ENCODE results near the gene PDGFRB.

PDGFRB gene

DNA sequence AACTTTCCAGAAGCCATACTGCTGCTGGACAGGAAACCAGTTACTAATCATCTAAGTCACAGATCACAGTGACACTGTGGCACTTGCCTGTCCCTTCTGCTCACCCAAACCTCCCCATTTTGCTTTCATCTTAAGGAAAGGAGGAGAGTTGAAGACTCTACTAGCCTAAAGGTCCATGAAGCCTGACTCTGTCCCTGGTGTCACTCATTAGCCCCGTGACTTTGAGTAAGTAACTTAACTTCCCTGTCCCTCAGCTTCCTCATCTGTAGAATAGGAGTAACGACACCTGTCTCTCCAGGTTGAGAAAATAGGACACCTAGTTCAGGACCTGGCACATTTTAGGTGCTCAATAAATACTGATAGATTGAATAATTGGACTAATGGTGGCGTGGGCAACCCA lies 33.7 kb upstream of the PDGFRB start:
- H3K4me3 ChIP-seq (ENCODE audit: control insufficient read depth, low read depth, low read length): no peak overlapping the region
- DNase-seq (ENCODE audit: low read depth): no peak
- TF ChIP-seq, protein P1, sequence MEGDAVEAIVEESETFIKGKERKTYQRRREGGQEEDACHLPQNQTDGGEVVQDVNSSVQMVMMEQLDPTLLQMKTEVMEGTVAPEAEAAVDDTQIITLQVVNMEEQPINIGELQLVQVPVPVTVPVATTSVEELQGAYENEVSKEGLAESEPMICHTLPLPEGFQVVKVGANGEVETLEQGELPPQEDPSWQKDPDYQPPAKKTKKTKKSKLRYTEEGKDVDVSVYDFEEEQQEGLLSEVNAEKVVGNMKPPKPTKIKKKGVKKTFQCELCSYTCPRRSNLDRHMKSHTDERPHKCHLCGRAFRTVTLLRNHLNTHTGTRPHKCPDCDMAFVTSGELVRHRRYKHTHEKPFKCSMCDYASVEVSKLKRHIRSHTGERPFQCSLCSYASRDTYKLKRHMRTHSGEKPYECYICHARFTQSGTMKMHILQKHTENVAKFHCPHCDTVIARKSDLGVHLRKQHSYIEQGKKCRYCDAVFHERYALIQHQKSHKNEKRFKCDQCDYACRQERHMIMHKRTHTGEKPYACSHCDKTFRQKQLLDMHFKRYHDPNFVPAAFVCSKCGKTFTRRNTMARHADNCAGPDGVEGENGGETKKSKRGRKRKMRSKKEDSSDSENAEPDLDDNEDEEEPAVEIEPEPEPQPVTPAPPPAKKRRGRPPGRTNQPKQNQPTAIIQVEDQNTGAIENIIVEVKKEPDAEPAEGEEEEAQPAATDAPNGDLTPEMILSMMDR (IDR thresholded peaks at IDR 0.05; ENCODE audit: control insufficient read depth, insufficient read depth, low read depth, low read length, missing control alignments): no peak

DNA sequence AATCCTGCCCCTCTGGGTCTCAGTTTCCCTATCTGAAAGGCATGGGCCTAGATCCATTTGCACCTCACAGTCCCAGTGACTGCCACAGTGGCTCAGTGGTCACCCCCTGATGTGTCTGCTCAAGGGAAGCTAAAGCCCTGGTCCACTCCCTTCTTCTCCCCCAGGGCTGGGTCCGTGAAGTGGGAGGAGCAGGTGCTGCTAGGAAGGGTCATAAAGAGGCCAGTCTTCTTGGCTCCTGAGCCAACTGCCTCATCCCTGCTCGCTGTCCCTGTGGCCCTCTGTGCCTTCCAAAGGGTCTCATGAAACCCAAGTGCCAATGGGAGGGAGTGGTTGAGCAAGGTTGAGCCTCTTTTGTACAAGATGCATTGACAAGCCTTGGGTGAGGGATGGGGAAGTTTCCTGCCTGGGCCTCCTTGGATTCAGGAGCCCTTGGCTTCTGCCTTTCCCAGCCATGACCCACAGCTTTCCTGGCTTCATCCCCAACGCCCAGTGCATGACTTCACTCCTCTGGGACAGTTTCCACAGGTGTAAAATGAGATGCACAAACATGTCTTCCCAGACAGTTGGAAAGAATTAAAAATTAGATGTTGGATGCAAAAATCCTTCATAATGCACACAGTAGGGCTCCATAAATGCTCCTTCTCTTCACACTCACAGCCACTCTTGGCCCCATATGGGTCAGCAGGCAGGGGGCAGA lies 32.6 kb upstream of the PDGFRB start:
- TF ChIP-seq, protein P1 (IDR thresholded peaks at IDR 0.05; ENCODE audit: control insufficient read depth, insufficient read depth, low read depth, low read length, missing control alignments): no peak
- no peak for DNase-seq (ENCODE audit: low read depth)
- H3K4me3 ChIP-seq (ENCODE audit: control insufficient read depth, low read depth, low read length): no peak overlapping the region

DNA sequence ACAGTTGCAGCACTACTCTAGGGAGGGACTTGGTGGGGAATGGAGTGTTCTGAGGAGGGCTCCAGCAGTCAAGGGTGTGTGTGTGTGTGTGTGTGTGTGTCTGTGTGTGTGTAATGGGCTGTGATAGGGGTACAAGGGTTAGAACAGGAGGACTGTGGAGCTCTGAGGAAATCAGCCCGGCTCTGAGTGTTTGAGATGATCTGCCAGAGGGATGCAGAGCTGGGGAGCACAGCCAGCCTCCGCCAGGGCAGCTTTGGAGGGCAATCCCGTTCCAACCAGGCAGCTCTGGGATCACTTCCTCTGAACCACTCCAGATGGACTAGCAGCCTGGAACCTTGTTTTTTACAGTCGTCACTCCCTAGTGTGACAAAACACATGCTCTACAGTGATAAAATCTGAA lies 31.3 kb upstream of the PDGFRB start:
- H3K4me3 ChIP-seq (ENCODE audit: control insufficient read depth, low read depth, low read length): no peak overlapping the region
- TF ChIP-seq, protein P1 (IDR thresholded peaks at IDR 0.05; ENCODE audit: control insufficient read depth, insufficient read depth, low read depth, low read length, missing control alignments): no peak
- DNase-seq (ENCODE audit: low read depth): no peak

DNA sequence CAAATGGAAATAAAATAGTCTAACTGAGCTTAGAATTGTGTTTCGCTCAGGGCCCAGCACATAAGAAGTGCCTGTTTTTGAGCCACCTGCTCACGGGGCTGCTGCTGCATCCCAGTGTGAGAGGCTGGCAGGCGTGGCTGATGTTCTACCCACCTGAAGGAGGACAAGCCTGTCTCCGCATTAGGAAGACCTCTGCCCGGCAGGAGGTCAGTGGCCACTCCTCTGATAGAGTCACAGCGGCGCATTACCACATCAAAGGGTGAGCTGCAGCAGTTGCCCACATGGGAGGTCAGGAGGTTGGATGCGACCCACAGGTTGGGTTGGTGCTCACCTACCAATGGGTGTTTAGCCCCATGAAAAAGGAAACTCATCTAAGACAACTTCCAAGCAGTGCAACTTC lies 30.5 kb upstream of the PDGFRB start:
- H3K4me3 ChIP-seq (ENCODE audit: control insufficient read depth, low read depth, low read length): no peak overlapping the region
- no peak for DNase-seq (ENCODE audit: low read depth)
- TF ChIP-seq, protein P1 (IDR thresholded peaks at IDR 0.05; ENCODE audit: control insufficient read depth, insufficient read depth, low read depth, low read length, missing control alignments): no peak

DNA sequence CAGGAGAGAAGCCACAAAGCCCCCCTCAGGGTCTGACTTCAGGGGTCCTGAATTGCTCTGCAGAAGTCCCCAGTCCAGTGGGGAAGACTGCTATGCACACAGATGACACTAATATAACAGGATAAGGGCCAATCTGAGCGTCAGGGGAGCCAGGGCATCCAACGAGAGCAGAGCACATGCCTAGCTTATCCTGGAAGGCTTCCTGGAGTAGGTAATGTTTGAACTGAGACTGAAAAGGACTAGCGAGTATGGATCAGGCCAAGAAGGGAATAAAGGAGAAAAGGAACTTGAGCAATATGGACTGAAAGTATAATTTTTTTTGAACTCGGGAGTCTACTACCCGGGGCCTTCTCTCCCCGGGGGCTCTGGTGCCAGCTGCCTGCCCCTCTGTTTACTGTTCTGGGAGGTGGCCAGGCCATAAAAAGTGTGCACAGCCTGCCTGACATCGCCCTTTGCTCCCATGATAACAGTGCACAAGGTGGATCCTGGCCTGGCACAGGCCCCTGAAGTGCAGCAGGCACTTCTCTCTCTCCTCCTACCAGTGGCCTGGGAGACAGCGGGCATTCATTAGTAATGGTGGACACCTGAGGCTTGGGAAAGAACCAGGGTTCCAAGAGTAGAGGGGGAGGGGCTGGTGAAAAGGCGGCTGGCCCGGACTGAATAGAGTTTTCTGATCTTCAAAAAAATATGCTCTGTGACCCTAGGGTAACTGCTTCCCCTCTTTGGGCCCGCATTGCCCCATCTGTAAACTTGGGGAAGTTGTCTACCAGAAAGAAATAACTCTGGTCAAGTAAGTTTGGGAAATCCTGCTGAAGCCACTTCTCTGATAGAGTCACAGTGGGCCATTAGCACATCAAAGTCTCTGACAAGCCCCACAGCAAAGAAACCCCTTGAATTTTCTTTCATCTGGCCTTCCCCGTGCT lies 29.6 kb upstream of the PDGFRB start:
- DNase-seq (ENCODE audit: low read depth): no peak
- TF ChIP-seq, protein P1 (IDR thresholded peaks at IDR 0.05; ENCODE audit: control insufficient read depth, insufficient read depth, low read depth, low read length, missing control alignments): no peak
- no peak overlapping the region for H3K4me3 ChIP-seq (ENCODE audit: control insufficient read depth, low read depth, low read length)

DNA sequence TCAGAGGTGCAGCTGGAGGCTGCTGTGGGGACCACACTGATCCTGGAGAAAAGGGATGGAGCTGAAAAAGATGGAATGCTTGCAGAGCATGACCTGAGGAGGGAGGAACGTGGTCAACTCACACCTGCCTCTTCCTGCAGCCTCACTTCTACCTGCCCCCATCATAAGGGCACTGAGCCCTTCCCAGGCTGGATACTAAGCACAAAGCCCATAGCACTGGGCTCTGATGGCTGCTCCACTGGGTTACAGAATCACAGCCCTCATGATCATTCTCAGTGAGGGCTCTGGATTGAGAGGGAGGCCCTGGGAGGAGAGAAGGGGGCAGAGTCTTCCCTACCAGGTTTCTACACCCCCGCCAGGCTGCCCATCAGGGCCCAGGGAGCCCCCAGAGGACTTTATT lies 28.4 kb upstream of the PDGFRB start:
- no peak overlapping the region for H3K4me3 ChIP-seq (ENCODE audit: control insufficient read depth, low read depth, low read length)
- TF ChIP-seq, protein P1 (IDR thresholded peaks at IDR 0.05; ENCODE audit: control insufficient read depth, insufficient read depth, low read depth, low read length, missing control alignments): no peak

More for the DNA sequence above, 28.4 kb upstream of the PDGFRB start:
- DNase-seq (ENCODE audit: low read depth): no peak
